Measurements from ENCODE around the gene OSBPL8.

DNA sequence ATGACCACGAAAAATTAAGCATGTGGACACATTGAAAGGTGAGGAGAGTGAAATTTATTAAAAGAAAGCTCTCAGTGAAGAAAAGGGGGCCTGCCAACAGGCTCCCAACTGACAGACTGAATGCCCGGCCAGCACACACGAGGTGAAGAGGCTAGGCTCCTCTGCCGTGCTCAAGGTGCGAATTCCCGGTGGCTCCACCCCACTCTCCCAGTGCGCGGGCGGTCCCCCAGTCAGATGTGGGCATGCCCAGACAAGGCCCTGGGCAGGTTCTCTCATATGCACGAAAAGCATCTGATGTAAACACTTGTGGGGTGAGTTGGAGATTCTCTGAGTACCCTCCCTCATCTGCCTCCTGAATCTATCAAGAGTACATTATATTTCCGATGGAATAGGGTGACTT lies 48.5 kb upstream of the OSBPL8 start:
- TF ChIP-seq, protein P1, sequence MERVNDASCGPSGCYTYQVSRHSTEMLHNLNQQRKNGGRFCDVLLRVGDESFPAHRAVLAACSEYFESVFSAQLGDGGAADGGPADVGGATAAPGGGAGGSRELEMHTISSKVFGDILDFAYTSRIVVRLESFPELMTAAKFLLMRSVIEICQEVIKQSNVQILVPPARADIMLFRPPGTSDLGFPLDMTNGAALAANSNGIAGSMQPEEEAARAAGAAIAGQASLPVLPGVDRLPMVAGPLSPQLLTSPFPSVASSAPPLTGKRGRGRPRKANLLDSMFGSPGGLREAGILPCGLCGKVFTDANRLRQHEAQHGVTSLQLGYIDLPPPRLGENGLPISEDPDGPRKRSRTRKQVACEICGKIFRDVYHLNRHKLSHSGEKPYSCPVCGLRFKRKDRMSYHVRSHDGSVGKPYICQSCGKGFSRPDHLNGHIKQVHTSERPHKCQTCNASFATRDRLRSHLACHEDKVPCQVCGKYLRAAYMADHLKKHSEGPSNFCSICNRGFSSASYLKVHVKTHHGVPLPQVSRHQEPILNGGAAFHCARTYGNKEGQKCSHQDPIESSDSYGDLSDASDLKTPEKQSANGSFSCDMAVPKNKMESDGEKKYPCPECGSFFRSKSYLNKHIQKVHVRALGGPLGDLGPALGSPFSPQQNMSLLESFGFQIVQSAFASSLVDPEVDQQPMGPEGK (CRISPR knock-in tag; IDR thresholded peaks at IDR 0.05; ENCODE audit: borderline replicate concordance) = no peak
- TF ChIP-seq RARB (CRISPR knock-in tag; IDR thresholded peaks at IDR 0.05) (no peak), ZFP30 (CRISPR knock-in tag; IDR thresholded peaks at IDR 0.05) (no peak), GLIS3 (CRISPR knock-in tag; IDR thresholded peaks at IDR 0.05) (no peak), TCF4 (CRISPR knock-in tag; IDR thresholded peaks at IDR 0.05; ENCODE audit: borderline replicate concordance) (no peak), ZNF8 (CRISPR knock-in tag; IDR thresholded peaks at IDR 0.05) (no peak), TOX (CRISPR knock-in tag; IDR thresholded peaks at IDR 0.05; ENCODE audit: borderline replicate concordance) (no peak), BACH2 (CRISPR knock-in tag; IDR thresholded peaks at IDR 0.05; ENCODE audit: borderline replicate concordance) (no peak), SNAI2 (CRISPR knock-in tag; IDR thresholded peaks at IDR 0.05) (no peak), ZC3H10 (CRISPR knock-in tag; IDR thresholded peaks at IDR 0.05) (no peak)
- TF ChIP-seq, protein P2, sequence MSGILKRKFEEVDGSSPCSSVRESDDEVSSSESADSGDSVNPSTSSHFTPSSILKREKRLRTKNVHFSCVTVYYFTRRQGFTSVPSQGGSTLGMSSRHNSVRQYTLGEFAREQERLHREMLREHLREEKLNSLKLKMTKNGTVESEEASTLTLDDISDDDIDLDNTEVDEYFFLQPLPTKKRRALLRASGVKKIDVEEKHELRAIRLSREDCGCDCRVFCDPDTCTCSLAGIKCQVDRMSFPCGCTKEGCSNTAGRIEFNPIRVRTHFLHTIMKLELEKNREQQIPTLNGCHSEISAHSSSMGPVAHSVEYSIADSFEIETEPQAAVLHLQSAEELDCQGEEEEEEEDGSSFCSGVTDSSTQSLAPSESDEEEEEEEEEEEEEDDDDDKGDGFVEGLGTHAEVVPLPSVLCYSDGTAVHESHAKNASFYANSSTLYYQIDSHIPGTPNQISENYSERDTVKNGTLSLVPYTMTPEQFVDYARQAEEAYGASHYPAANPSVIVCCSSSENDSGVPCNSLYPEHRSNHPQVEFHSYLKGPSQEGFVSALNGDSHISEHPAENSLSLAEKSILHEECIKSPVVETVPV (CRISPR knock-in tag; IDR thresholded peaks at IDR 0.05) = no peak
